ENCODE data around the gene HAGHL.
"Not testable (repeated sequence)": the region's sequence is repeated elsewhere in the genome, so short reads cannot be mapped to it uniquely, and the experiment has no call there.

Gene HAGHL

DNA sequence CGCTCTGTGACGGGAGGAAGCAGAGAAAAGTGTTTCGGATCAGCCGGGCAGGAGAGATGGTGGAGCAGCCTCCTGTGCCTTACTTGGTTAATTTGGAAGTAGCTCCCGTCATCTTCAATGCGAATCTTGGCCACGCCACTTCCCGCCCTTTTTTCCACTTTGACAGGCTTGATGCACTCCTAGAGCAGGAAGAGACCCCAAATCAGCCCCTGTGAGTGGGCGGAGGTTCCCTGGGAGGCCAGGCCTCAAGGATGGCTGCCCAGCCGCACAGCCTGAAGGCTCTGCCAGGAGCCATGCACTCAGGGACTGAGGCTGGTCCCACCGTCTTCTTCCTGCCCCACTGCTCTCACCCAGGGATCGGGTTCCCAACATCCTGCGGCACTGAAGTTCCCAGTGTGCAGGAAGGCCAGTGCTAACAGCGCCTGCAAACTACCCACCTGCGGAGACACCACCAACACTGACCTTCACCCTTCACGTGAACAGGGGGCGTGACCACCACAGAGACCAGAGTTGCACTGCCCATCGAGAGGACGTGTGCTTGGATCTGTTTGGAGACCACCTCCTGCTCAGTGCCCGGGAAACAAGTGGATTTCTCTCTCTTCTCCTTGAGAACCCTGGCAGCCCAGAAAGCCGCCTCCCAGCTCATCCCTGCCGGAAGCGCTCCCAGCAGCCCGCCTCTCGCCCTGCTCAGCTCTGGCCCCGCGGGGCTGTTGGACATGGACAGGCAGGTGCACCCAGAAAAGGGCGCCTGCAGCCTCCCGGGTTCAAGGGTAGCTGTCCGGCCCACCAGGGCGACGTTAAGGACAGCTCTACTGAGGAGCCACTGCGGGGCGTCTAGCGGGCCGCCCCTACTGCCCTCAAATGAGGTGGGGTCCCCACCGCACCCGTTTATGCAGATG lies 12.9 kb downstream of the HAGHL start:
- no peak for DNase-seq (ENCODE audit: low read depth in 2 of 2)
- peak overlapping the region; percentile 86 to 87 for H3K4me3 ChIP-seq (replicated peaks in 1 of 2; ENCODE audit: low read depth in 2 of 2, low read length in 2 of 2)
- TF ChIP-seq, protein P1, sequence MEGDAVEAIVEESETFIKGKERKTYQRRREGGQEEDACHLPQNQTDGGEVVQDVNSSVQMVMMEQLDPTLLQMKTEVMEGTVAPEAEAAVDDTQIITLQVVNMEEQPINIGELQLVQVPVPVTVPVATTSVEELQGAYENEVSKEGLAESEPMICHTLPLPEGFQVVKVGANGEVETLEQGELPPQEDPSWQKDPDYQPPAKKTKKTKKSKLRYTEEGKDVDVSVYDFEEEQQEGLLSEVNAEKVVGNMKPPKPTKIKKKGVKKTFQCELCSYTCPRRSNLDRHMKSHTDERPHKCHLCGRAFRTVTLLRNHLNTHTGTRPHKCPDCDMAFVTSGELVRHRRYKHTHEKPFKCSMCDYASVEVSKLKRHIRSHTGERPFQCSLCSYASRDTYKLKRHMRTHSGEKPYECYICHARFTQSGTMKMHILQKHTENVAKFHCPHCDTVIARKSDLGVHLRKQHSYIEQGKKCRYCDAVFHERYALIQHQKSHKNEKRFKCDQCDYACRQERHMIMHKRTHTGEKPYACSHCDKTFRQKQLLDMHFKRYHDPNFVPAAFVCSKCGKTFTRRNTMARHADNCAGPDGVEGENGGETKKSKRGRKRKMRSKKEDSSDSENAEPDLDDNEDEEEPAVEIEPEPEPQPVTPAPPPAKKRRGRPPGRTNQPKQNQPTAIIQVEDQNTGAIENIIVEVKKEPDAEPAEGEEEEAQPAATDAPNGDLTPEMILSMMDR (IDR thresholded peaks at IDR 0.05; ENCODE audit: low read depth, low read length) = no peak

DNA sequence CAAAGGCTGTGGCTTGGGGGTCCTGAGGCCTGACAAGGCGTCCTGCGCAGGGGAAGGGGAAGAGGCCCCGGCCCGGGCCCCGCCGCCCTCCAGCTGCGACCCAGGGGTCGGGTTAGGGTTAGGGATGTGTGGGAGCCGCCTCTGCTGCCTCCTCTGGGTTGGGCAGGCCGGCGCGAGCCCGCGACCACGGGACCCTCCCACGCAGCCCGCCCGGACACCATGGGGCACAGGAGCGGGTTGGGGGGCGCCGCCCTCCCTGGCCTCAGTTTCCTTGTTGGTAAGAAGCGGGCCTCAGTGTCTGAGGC lies 13.5 kb downstream of the HAGHL start:
- H3K4me3 ChIP-seq (replicated peaks in 1 of 2; ENCODE audit: low read depth in 2 of 2, low read length in 2 of 2) = peak overlapping the region; percentile 86 to 87
- no peak for DNase-seq (ENCODE audit: low read depth in 2 of 2)
- TF ChIP-seq, protein P1 (IDR thresholded peaks at IDR 0.05; ENCODE audit: low read depth, low read length) = no peak

DNA sequence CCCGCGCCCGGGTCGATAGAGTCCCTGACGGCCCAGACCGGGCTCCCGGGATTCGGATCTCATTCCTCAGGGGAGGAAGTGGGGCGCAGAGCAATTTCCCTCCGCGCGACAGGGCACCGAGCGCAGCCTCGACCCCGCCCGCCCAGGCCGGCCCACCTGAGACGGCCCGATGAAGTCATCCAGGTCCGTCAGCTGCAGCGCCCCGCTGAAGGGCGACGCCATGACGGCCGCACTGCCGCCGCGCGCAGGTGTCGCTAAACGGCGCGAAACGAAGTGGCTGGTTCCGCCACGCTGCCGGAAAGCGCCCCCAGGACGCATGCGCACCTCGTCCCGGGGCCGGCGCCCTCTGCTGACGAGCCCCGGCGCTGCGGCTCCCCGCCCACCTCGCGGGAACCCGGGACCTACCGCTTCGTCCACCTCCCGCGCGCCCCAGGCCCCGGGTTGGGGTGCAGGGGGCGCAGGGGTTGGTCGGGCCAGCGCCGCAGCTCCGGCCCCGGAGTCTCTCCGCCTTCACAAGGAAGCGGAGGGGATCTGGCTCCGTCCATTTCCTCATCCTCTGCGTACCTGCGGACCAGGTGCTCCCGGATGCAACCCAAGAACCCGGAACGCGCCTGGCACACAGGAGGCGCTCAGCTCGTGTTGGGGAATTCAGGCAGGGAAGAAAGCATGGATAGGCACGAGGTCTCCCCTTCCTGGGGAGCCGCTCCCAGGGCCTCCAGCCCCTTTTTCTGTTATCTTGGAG lies 14.0 kb downstream of the HAGHL start, which contains the start of gene CIAO3:
CIAO3 (minus strand) TSS at position 234 of the 742 bp plus-strand sequence; CDS start at position 222, 12 bp downstream.
- TF ChIP-seq, protein P1 (IDR thresholded peaks at IDR 0.05; ENCODE audit: low read depth, low read length) = peak; percentile 26
- DNase-seq (ENCODE audit: low read depth in 2 of 2) = peak; percentile 90 to 93

DNA sequence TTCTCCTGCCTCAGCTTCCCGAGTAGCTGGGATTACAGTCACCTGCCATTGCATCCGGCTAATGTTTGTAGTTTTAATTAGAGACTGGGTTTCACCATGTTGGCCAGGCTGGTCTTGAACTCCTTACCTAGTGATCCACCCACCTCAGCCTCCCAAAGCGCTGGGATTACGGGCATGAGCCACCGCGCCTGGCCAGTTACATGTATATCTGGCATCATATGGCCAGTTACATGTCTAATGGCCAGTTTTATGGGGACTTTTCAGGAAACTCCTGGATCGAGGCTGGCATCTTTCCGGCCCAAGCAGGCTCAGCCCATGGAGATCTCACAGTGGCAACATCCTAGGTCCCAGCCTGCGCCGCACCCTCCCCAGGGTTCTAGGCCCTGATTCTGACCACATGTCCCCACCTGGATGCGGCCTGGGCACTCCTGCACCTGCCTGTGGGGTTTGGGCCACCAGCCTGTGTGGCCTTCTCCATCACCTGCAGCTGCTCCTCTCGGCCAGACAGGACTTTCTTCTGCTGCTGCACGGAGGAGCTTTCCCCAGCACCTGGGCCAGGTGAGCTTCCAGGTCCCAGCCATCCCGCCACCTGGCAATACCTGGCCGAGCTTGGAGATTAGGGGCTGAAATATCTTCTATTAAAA lies 15.2 kb downstream of the HAGHL start:
- H3K4me3 ChIP-seq (replicated peaks in 1 of 2; ENCODE audit: low read depth in 2 of 2, low read length in 2 of 2) = no peak overlapping the region
- TF ChIP-seq, protein P1 (IDR thresholded peaks at IDR 0.05; ENCODE audit: low read depth, low read length) = no peak
- DNase-seq (ENCODE audit: low read depth in 2 of 2) = no peak

More for the DNA sequence above, 14.0 kb downstream of the HAGHL start, which contains the start of gene CIAO3:
- peak within 1 kb of the TSS; percentile 86 to 87 for H3K4me3 ChIP-seq (replicated peaks in 1 of 2; ENCODE audit: low read depth in 2 of 2, low read length in 2 of 2)

DNA sequence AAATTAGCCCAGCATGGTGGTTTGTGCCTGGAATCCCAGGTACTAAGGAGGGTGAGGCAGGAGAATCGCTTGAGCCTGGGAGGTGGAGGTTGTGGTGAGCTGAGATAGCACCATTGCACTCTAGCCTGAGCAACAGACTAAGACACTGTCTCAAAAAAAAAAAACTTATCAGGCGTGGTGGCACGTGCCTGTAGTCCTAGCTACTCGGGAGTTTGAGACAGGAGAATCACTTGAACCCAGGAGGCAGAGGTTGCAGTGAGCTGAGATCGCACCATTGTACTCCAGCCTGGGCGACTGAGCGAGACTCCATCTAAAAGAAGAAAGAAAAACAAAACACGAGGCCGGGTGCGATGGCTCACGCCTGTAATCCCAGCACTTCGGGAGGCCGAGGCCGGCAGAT lies 16.0 kb downstream of the HAGHL start:
- not testable (repeated sequence) for H3K4me3 ChIP-seq (replicated peaks in 1 of 2; ENCODE audit: low read depth in 2 of 2, low read length in 2 of 2); DNase-seq (ENCODE audit: low read depth in 2 of 2)

DNA sequence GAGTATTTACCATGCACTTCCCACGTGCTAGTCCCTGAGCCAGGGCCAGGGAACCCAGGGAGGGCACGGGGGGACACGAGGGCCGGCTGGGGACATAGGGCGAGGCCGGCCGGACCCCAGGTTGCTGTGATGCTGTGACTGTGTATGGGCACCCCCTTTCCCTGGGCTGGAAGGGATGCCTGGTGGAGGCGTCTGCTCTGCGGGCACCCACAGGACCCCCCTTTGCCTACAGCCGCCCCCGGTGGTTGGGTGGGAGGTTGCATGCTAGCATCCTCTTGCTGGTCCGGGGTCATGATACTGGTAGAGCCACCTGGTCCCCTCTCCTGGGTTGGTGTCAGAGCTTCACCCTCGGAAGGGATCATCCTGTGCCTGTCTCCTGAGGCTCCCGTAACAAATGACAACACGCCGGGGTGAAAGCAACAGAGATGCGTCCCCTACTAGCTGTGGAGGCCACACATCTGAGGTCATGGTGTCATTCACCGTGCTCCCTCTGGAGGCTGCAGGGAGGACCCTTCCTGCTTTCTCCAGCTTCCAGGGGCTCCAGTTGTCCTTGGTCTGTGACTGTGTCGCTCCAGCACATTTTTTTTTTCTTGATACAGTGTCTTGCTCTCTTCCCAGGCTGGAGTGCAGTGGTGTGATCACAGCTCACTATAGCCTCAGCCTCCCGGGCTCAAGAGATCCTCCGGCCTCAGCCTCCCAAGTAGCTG lies 17.0 kb downstream of the HAGHL start:
- DNase-seq (ENCODE audit: low read depth in 2 of 2) = no peak
- H3K4me3 ChIP-seq (replicated peaks in 1 of 2; ENCODE audit: low read depth in 2 of 2, low read length in 2 of 2) = no peak overlapping the region
- TF ChIP-seq, protein P1 (IDR thresholded peaks at IDR 0.05; ENCODE audit: low read depth, low read length) = no peak

Measured in cardiac fibroblast (primary cell).